Astrocyte (in vitro differentiated cells and primary cell): ENCODE measurements around the gene TCF7.

Source experiments
- EZH2 ChIP-seq: IDR thresholded peaks from 2 replicates; pipeline ENCODE4 v1.6.1; 2012; ENCODE audit warnings: mild to moderate bottlenecking, low read length, inconsistent platforms; ENCODE audit not compliant: insufficient read depth
- TF ChIP-seq, protein P1 (sequence below): IDR thresholded peaks from 2 replicates; pipeline ENCODE4 v1.5.1; 2011; ENCODE audit warnings: low read depth, mild to moderate bottlenecking, inconsistent platforms, low read length, moderate library complexity; ENCODE audit not compliant: insufficient read depth

DNA sequence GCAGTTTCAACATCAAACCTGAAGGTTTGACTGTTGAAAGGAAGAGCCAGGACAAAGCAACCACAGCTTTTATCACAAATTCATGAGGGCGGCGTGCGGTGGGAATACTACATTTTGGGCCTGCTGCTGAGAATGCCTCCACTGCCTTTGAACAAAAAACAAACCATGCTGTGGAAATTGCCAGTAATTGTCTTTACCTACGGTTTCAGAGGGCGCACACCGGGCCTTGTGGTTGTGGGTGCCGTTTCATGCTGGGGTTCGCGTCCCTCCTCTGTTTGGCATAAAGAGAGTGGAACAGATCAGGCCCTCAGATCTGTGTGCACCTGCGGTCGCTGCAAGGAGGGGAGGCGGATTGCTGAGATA is 27.6 kb upstream of the TCF7 start:
- TF ChIP-seq, protein P1, sequence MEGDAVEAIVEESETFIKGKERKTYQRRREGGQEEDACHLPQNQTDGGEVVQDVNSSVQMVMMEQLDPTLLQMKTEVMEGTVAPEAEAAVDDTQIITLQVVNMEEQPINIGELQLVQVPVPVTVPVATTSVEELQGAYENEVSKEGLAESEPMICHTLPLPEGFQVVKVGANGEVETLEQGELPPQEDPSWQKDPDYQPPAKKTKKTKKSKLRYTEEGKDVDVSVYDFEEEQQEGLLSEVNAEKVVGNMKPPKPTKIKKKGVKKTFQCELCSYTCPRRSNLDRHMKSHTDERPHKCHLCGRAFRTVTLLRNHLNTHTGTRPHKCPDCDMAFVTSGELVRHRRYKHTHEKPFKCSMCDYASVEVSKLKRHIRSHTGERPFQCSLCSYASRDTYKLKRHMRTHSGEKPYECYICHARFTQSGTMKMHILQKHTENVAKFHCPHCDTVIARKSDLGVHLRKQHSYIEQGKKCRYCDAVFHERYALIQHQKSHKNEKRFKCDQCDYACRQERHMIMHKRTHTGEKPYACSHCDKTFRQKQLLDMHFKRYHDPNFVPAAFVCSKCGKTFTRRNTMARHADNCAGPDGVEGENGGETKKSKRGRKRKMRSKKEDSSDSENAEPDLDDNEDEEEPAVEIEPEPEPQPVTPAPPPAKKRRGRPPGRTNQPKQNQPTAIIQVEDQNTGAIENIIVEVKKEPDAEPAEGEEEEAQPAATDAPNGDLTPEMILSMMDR = no peak
- TF ChIP-seq EZH2 = no peak
